Body of pancreas (tissue), 4 donors: ENCODE data around the gene XPR1.

ENCODE experiments used
- POLR2A ChIP-seq, 3 donors: fragments of 450-650 bp; IDR thresholded peaks; one replicate each; pipeline ENCODE4 v1.6.1; 2016; ENCODE audit warnings: antibody characterized with exemption in 3 of 3, mild to moderate bottlenecking in 2 of 3
- TF ChIP-seq, protein P1 (sequence below), 7 experiments: fragments of 450-650 bp in 4 of 7; fragments of 200-600 bp in 3 of 7; sonication (generic) in 3 of 7; IDR thresholded peaks; one replicate each; pipeline ENCODE4 v1.5.1; 2016 to 2019; ENCODE audit warnings: antibody characterized with exemption in 7 of 7

DNA sequence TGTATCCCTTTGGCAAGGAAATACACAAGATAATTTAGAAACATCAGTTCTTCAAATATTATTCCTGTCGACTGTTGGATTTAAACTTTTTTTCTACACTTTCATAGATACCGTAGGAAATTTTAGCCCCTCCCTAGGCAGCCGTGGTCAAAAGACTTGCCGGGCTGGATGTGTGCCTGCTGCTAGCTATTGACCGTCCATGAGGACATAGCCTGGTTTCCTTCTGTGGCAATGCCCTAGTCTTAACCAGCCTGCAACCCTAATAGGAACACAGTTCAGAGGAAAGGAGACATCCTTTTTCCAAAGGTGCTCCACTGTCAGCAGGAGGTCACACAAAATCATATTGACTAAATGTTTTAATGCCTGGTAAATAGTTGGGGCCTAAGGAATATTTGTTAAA, 260.4 kb downstream of the XPR1 start:
- TF ChIP-seq, protein P1, sequence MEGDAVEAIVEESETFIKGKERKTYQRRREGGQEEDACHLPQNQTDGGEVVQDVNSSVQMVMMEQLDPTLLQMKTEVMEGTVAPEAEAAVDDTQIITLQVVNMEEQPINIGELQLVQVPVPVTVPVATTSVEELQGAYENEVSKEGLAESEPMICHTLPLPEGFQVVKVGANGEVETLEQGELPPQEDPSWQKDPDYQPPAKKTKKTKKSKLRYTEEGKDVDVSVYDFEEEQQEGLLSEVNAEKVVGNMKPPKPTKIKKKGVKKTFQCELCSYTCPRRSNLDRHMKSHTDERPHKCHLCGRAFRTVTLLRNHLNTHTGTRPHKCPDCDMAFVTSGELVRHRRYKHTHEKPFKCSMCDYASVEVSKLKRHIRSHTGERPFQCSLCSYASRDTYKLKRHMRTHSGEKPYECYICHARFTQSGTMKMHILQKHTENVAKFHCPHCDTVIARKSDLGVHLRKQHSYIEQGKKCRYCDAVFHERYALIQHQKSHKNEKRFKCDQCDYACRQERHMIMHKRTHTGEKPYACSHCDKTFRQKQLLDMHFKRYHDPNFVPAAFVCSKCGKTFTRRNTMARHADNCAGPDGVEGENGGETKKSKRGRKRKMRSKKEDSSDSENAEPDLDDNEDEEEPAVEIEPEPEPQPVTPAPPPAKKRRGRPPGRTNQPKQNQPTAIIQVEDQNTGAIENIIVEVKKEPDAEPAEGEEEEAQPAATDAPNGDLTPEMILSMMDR (IDR thresholded peaks at IDR 0.05), result no peak
- no peak for TF ChIP-seq POLR2A (IDR thresholded peaks at IDR 0.05)
